Measurements from ENCODE around the gene GALNT7. TPM values are rescaled to one million over a fixed set of nuclear protein-coding genes. Genes with fewer than 3 reads are reported as not detected.
A peak's percentile ranks its signal among the peaks of the same experiment; 100 is the strongest.

GALNT7 gene
- total RNA-seq, 1 donor from 2014 or later, result 8.2 TPM

DNA sequence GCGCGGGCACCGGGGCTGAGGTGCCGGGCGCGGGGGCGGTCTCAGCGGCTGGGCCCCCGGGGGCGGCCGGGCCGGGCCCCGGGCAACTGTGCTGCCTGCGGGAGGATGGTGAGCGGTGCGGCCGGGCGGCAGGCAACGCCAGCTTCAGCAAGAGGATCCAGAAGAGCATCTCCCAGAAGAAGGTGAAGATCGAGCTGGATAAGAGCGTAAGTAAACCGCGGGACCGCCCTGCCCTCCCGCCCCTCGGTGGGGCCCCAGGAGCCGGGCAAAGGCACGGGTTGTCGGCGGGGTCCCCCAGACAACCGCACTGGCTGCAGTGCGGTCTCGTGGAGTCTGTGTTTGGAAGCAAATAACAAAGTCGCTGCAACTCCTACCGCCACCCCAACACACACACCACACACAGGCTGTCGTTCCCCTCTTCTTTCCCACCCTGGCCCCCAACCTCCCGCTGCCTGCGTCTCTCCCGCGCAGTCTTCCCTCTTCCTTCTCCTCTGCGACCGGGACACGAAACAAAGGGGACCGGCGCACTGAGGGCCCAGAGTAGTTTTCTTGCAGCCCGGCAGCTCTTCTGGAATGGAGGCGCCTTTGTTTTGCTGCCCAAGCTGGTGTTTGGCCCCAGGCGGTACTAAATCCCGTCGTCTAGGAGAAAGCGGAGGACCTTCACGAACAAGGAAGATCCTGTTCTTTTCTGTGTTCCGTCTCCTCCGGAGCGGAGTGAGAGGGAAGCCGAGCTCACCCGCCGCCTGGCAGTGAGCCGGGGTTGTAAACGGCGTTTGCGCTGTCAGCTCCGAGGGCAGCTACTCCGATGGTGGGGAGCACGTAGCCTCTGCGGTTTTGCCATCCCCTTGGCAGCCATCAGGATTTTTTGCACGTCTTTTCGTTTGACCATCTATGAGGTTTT is 202.9 kb downstream of the GALNT7 start:
- TF ChIP-seq, protein P1, sequence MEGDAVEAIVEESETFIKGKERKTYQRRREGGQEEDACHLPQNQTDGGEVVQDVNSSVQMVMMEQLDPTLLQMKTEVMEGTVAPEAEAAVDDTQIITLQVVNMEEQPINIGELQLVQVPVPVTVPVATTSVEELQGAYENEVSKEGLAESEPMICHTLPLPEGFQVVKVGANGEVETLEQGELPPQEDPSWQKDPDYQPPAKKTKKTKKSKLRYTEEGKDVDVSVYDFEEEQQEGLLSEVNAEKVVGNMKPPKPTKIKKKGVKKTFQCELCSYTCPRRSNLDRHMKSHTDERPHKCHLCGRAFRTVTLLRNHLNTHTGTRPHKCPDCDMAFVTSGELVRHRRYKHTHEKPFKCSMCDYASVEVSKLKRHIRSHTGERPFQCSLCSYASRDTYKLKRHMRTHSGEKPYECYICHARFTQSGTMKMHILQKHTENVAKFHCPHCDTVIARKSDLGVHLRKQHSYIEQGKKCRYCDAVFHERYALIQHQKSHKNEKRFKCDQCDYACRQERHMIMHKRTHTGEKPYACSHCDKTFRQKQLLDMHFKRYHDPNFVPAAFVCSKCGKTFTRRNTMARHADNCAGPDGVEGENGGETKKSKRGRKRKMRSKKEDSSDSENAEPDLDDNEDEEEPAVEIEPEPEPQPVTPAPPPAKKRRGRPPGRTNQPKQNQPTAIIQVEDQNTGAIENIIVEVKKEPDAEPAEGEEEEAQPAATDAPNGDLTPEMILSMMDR (IDR thresholded peaks at IDR 0.05), result no peak
- peak overlapping the region; percentile 77 to 79 for H3K4me3 ChIP-seq
- H3K9me3 ChIP-seq, result no peaks in the 10 kb centered on the region
- H3K27me3 ChIP-seq, result no peaks in the 10 kb centered on the region
- DNase-seq (ENCODE audit: low spot score in 2 of 2), result peak in 1 of 2 donors; percentile 82
- peaks cover 3 to 25% of the 10 kb centered on the region in 2 donors for H3K4me1 ChIP-seq
- H3K27ac ChIP-seq, result peak overlapping the region; percentile 87 to 92
- intact Hi-C loops (cut with DNase I), result loop anchor here (1.0 to 5.0 kb wide), 2 partner anchors 28 to 46 kb away; partner anchors contain the start of gene SCRG1
- peaks cover 0 to 3% of the 10 kb centered on the region in 2 donors for H3K36me3 ChIP-seq

Other genes starting within 250 kb of the GALNT7 start
- 36.1 TPM for gene HMGB2, start 165.5 kb downstream of the GALNT7 start, total RNA-seq
- 9.3 TPM for gene SAP30, start 202.1 kb downstream of the GALNT7 start, total RNA-seq
- 2.3 TPM for gene SCRG1, start 230.3 kb downstream of the GALNT7 start, total RNA-seq